SH-SY5Y (cell line): ENCODE data around the gene DSC2.

Source experiments
- GATA2 ChIP-seq: IDR thresholded peaks from 2 replicates; pipeline ENCODE4 v1.6.1; 2011; ENCODE audit warnings: mild to moderate bottlenecking, low read depth, low read length
- GATA3 ChIP-seq: IDR thresholded peaks from 2 replicates; pipeline ENCODE4 v1.6.1; 2011; ENCODE audit warnings: low read depth, mild to moderate bottlenecking, low read length, moderate library complexity

Gene DSC2

DNA sequence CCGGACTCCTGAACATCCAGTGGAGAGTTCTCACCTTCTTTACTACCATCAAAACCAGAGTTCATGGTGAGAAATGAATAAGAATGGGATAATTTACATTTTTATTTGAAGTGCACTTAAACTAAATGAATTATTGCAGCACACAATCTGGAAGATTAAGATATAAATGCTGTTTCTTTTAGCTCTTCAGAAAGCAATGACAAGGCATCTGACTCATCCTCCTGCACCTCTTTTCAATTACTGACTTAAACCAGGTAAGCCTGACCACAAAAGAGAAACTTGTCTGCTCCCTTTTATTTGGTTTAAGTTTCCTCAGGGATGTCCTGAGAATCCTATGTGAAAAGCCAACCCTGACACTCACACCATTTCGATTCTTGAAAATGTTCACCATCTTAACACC, 720 bp upstream of the DSC2 start:
- no peak for TF ChIP-seq GATA2
- TF ChIP-seq GATA3: no peak

GRCh38 chr18:31101183-31102024, 817 bp downstream of the DSC2 start:
- TF ChIP-seq GATA3 (no peak), GATA2 (no peak)

GRCh38 chr18:31100436-31101182, 1.6 kb downstream of the DSC2 start:
- no peak for TF ChIP-seq GATA2
- TF ChIP-seq GATA3: no peak

GRCh38 chr18:31099450-31100230, 2.6 kb downstream of the DSC2 start:
- TF ChIP-seq GATA3: no peak
- no peak for TF ChIP-seq GATA2

- TF ChIP-seq GATA2: no peak
- TF ChIP-seq GATA3: no peak
These were observed 3.3 kb downstream of the DSC2 start for GRCh38 chr18:31098878-31099277.

- no peak for TF ChIP-seq GATA2
- no peak for TF ChIP-seq GATA3
These were observed 4.6 kb downstream of the DSC2 start for GRCh38 chr18:31097666-31098065.

GRCh38 chr18:31093880-31094279, 8.3 kb downstream of the DSC2 start:
- TF ChIP-seq GATA2 (no peak), GATA3 (no peak)

DNA sequence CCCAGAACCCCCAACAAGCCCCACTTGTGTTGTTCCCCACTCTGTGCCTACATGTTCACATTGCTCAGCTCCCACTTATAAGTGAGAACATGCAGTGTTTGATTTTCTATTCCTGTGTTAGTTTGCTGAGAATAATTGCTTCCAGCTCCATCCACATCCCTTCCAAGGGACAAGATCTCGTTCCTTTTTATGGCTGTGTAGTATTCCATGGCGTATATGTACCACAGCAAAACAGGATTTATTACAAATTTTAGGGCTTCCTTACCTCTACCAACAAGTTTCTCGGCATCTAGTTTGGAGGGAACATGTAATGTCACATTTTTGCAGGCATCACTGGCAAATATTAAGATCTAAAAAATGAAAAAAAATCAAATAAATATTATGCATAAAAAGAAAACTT, 8.9 kb downstream of the DSC2 start:
- TF ChIP-seq GATA2: no peak
- TF ChIP-seq GATA3: no peak

DNA sequence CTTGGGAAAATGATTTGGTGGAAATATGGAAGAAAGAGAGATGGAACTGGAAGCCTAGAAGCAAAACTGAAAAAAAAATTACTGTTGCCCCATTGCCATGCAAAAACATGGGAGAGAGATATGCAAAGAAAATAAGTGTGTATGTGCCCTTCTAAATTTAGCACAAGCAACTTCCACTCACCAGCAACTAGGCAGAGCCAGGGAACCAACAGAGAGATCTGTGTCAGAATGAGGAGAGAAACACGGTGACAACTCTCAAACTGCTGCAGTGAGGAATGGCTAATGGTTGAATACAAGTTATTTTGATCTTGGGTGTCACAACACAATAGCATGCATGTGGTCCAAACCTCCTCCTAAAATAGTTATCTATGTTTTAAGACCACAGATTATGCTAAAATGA, 10.9 kb downstream of the DSC2 start:
- TF ChIP-seq GATA3 (no peak), GATA2 (no peak)

GRCh38 chr18:31088532-31088931, 13.7 kb downstream of the DSC2 start:
- TF ChIP-seq GATA3 (no peak), GATA2 (no peak)

GRCh38 chr18:31079973-31080372, 22.2 kb downstream of the DSC2 start:
- TF ChIP-seq GATA3 (no peak), GATA2 (no peak)

- TF ChIP-seq GATA3 (no peak), GATA2 (no peak)
These were observed 24.3 kb downstream of the DSC2 start for GRCh38 chr18:31077878-31078277.

DNA sequence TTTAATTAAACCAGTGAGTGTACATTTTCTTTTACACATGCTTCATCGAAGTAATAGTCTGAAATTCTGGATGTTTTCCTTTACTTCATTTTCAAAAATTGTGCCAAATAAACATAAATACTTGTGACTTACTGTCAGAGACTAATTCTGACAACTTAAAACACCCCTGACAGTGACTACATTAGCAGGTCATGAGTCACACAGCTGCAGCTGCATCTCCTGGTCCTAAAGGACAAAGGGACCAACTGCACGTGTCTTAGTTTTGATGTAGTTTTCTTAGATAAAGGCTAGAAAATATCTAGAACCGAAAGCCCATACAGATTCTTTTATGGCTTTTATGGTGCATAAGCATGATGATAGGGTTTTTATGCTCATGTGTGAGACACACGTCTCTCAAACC, 30.0 kb downstream of the DSC2 start:
- TF ChIP-seq GATA2 (no peak), GATA3 (no peak)

GRCh38 chr18:31070206-31070605, 32.0 kb downstream of the DSC2 start:
- TF ChIP-seq GATA3: no peak
- TF ChIP-seq GATA2: no peak
